Ovary (tissue), 3 donors: ENCODE results near the gene ARMC8.

Experiments used
- CTCF ChIP-seq, 3 donors: fragments of 450-650 bp in 2 of 3; fragments of 200-600 bp in 1 of 3; IDR thresholded peaks; one replicate each; pipeline versions ENCODE4 v1.5.1 to v1.8.0; 2016 to 2022; ENCODE audit warnings: antibody characterized with exemption in 3 of 3, mild to moderate bottlenecking in 1 of 3
- EP300 ChIP-seq: sonication (generic); formaldehyde crosslinking; IDR thresholded peaks from one replicate; pipeline ENCODE4 v1.6.1; 2017; ENCODE audit warnings: antibody characterized with exemption
- donor health status: DM: no; HTN: no; CAD: no.

- no peak for TF ChIP-seq CTCF (IDR thresholded peaks at IDR 0.05)
- TF ChIP-seq EP300, result no peak
Measured at GRCh38 chr3:138184994-138185393, 2.1 kb upstream of the ARMC8 start.
